Subcutaneous adipose tissue (tissue), 4 donors: ENCODE measurements around the gene CCDC154. TPM values are rescaled to one million over a fixed set of nuclear protein-coding genes. Genes with fewer than 3 reads are reported as not detected.

Experiments
- CTCF ChIP-seq: fragments of 450-650 bp; IDR thresholded peaks from one replicate; pipeline ENCODE4 v1.5.1; 2016; ENCODE audit warnings: low read depth, mild to moderate bottlenecking, control low read depth, antibody characterized with exemption, moderate library complexity
- total RNA-seq, 4 donors: library from RNA; depleted of rRNA; stranded (reverse); fragments of >200 nt; gene quantifications; one replicate each; pipeline ENCODE4 v1.1.0, GENCODE V29; 2016

CCDC154 gene
- total RNA-seq, 4 donors from 2014 or later: 0.22 to 0.38 TPM; not detected in 2

GRCh38 chr16:1450218-1450617, 5.9 kb upstream of the CCDC154 start:
- TF ChIP-seq CTCF: no peak

GRCh38 chr16:1449201-1449788, 4.9 kb upstream of the CCDC154 start:
- TF ChIP-seq CTCF: no peak

- no peak for TF ChIP-seq CTCF
These were observed 4.3 kb upstream of the CCDC154 start for GRCh38 chr16:1448536-1449116.

- no peak for TF ChIP-seq CTCF
These were observed 3.6 kb upstream of the CCDC154 start for GRCh38 chr16:1447965-1448364.

- TF ChIP-seq CTCF: no peak
These were observed 2.1 kb upstream of the CCDC154 start for GRCh38 chr16:1446296-1447080.

GRCh38 chr16:1445518-1446203, 1.3 kb upstream of the CCDC154 start:
- TF ChIP-seq CTCF: no peak
